Activated CD4-positive, alpha-beta memory T cell treated with anti-CD3 and anti-CD28 coated beads, Interleukin-2, amount 10 ng/mL, durations not matched to agents 7 days and 5 days (primary cell): ENCODE data around the gene SCGN. TPM values are rescaled to one million over a fixed set of nuclear protein-coding genes. Genes with fewer than 3 reads are reported as not detected.
A peak's percentile ranks its signal among the peaks of the same experiment; 100 is the strongest.

Source experiments
- CTCF ChIA-PET: fragments of 350-600 bp; sonication (Branson Sonifier 250); formaldehyde crosslinking; loops from one replicate; lab custom pipeline; 2021; ENCODE audit warnings: antibody characterized with exemption, inconsistent platforms; lab: Charles Lee
- POLR2A ChIA-PET: fragments of 350-600 bp; sonication (Branson Sonifier 250); formaldehyde crosslinking; loops from one replicate; lab custom pipeline; 2021; ENCODE audit warnings: antibody characterized with exemption; lab: Charles Lee
- DNase-seq: peaks from one replicate; pipeline ENCODE4 v3.0.0-alpha.2; 2020
- H3K27ac Mint-ChIP-seq: one replicate; pipeline ENCODE4 v1.8.0; 2021; ENCODE audit warnings: mild to moderate bottlenecking, mixed read lengths
- H3K27me3 Mint-ChIP-seq: one replicate; pipeline ENCODE4 v1.8.0; 2021; ENCODE audit warnings: mixed read lengths
- H3K36me3 Mint-ChIP-seq: one replicate; pipeline ENCODE4 v1.8.0; 2021; ENCODE audit warnings: low read depth, mixed read lengths
- H3K4me1 Mint-ChIP-seq: one replicate; pipeline ENCODE4 v1.8.0; 2021; ENCODE audit warnings: mixed read lengths
- H3K4me3 Mint-ChIP-seq: one replicate; pipeline ENCODE4 v1.8.0; 2021; ENCODE audit warnings: mild to moderate bottlenecking, mixed read lengths
- H3K9me3 Mint-ChIP-seq: one replicate; pipeline ENCODE4 v1.8.0; 2021; ENCODE audit warnings: mixed read lengths
- total RNA-seq, 2 experiments: library from RNA; stranded (reverse); gene quantifications; one replicate each; pipeline ENCODE4 v1.2.3, GENCODE V29; 2021

SCGN gene
- total RNA-seq, 2 experiments from 2014 or later = not detected

- Mint-ChIP-seq H3K9me3 (no peaks in the 10 kb centered on the region), H3K27me3 (peaks cover 41% of the 10 kb centered on the region), H3K36me3 (no peaks in the 10 kb centered on the region), H3K4me1 (no peaks in the 10 kb centered on the region), H3K27ac (no peak overlapping the region), H3K4me3 (no peak overlapping the region)
- no peak for DNase-seq
- POLR2A ChIA-PET = no interaction called here
- CTCF ChIA-PET = no interaction called here
These were observed 9.2 kb upstream of the SCGN start for GRCh38 chr6:25642667-25643328.

DNA sequence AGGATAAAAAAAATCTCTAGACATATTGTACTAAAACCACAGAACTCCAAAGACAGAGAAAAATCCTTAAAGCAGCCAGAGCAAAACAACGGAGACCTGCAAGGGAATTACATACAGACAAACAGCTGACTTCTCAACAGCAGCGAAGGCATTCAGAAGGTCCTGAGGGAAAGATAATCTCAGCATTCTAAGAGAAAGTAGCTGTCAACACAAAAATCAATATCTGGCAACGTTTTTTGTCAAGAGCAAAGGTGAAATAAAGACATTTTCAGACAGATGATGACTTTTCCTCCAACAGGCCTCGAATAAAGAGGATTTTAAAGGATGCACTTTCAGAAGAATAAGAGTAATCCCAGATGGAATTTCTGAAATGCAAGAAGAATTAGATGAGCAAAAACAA, 6.1 kb upstream of the SCGN start:
- Mint-ChIP-seq H3K4me3 (no peak overlapping the region), H3K9me3 (no peaks in the 10 kb centered on the region), H3K4me1 (no peaks in the 10 kb centered on the region), H3K36me3 (no peaks in the 10 kb centered on the region), H3K27ac (no peak overlapping the region), H3K27me3 (peaks cover 53% of the 10 kb centered on the region)
- ChIA-PET POLR2A (no interaction called here), CTCF (no interaction called here)
- no peak for DNase-seq

DNA sequence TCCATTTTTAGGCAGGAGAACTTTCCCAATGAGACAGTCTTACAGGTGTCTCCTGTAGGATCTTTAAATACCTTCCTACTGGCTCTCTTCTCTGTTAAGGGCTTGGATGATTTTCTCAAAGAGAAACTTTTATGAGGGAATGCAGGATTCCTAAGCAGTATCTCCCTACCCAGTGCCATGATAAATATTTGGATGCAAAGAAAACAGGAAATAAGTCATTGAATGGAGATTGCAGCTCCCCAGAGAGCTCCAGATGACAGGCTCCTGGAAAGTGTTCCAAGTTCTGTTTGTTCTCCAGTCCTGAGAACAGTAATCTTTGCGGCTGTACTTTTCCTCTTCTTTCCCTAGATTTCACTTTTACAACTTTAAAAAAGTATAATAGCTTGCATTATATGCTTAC, 2.4 kb upstream of the SCGN start:
- H3K27ac Mint-ChIP-seq = no peak overlapping the region
- no peaks in the 10 kb centered on the region for H3K9me3 Mint-ChIP-seq
- CTCF ChIA-PET = no interaction called here
- POLR2A ChIA-PET = no interaction called here
- DNase-seq = no peak
- peaks cover 59% of the 10 kb centered on the region for H3K27me3 Mint-ChIP-seq
- no peaks in the 10 kb centered on the region for H3K36me3 Mint-ChIP-seq
- no peaks in the 10 kb centered on the region for H3K4me1 Mint-ChIP-seq
- no peak overlapping the region for H3K4me3 Mint-ChIP-seq

GRCh38 chr6:25655723-25656122, 3.7 kb downstream of the SCGN start:
- H3K4me1 Mint-ChIP-seq = peaks cover 4% of the 10 kb centered on the region
- H3K27me3 Mint-ChIP-seq = peaks cover 40% of the 10 kb centered on the region
- no peak overlapping the region for H3K27ac Mint-ChIP-seq
- H3K9me3 Mint-ChIP-seq = no peaks in the 10 kb centered on the region
- DNase-seq = no peak
- CTCF ChIA-PET = no interaction called here
- POLR2A ChIA-PET = no interaction called here
- no peak overlapping the region for H3K4me3 Mint-ChIP-seq
- H3K36me3 Mint-ChIP-seq = no peaks in the 10 kb centered on the region

DNA sequence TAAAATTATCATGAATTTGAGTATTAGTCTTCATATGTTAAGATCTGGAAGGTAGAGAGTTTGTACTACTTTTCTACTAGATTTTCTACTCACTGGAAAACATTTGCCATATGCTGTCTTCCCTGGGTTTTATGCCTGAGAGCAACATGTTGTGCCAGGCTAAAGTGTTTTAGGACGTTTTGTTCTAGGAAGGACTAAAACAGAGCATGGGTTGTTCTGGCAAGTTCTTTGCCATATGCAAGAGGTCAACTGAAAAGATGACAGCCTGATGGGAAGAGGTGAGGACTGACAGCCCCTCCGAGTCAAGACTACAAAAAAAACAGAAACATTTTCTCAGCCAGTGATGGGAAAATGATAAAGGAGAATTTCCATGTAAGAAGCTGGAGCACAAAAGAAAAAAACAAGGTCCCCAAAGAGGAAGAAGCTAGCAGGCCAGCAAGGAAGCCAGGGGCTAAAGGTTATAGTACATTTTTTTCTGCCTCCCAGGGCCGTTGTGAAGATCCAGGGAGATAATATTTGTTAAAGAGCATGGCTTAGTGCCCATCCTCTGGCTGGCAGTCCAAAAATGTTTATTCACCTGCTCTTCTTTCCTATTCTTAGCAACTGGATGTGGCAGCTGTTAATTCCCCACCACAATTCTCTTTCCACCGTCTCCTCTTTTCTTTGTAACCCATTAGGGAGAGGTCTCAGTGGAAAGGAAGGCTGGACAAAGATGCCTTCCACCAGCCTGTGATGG, 7.8 kb downstream of the SCGN start:
- ChIA-PET POLR2A (no interaction called here), CTCF (no interaction called here)
- Mint-ChIP-seq H3K4me1 (peaks cover 8% of the 10 kb centered on the region), H3K4me3 (no peak overlapping the region), H3K27ac (no peak overlapping the region), H3K9me3 (no peaks in the 10 kb centered on the region), H3K27me3 (peaks cover 16% of the 10 kb centered on the region), H3K36me3 (no peaks in the 10 kb centered on the region)
- DNase-seq = no peak

- DNase-seq = peak; percentile 21
- H3K36me3 Mint-ChIP-seq = no peaks in the 10 kb centered on the region
- no peak overlapping the region for H3K27ac Mint-ChIP-seq
- no peaks in the 10 kb centered on the region for H3K9me3 Mint-ChIP-seq
- H3K27me3 Mint-ChIP-seq = peaks cover 15% of the 10 kb centered on the region
- CTCF ChIA-PET = no interaction called here
- POLR2A ChIA-PET = no interaction called here
- no peak overlapping the region for H3K4me3 Mint-ChIP-seq
- peaks cover 8% of the 10 kb centered on the region for H3K4me1 Mint-ChIP-seq
These were observed 8.5 kb downstream of the SCGN start for GRCh38 chr6:25660512-25660911.

DNA sequence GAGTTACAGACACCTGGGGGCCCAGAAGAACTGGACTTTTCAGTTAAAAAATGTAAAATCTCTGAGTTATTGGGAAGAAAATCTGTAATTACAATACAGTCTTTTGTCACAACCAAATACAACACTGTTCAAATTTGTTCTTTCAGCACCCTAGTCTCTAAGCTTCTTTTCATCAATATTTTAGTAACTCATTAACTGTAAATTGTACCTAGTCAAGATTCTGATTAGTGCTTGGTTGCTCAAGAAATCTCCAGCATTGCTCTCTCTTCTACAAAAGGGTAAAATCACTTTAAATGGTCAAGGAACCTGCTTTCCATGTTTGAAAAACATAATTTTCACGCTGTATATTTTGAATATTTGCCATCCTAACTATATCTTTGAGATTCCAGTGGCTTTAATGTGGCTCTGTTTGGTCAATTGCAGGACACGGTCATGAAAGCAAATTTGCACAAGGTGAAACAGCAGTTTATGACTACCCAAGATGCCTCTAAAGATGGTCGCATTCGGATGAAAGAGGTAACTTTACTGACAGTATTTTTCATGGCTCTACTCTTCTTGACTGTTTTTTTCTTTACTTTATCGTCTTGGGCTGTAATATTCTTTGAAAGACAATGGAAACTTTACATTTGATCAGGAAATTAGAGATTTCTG, 9.2 kb downstream of the SCGN start:
- POLR2A ChIA-PET = no interaction called here
- CTCF ChIA-PET = no interaction called here
- H3K27ac Mint-ChIP-seq = no peak overlapping the region
- no peaks in the 10 kb centered on the region for H3K36me3 Mint-ChIP-seq
- no peak for DNase-seq
- H3K4me3 Mint-ChIP-seq = no peak overlapping the region
- peaks cover 8% of the 10 kb centered on the region for H3K4me1 Mint-ChIP-seq
- no peaks in the 10 kb centered on the region for H3K9me3 Mint-ChIP-seq
- H3K27me3 Mint-ChIP-seq = peaks cover 15% of the 10 kb centered on the region

DNA sequence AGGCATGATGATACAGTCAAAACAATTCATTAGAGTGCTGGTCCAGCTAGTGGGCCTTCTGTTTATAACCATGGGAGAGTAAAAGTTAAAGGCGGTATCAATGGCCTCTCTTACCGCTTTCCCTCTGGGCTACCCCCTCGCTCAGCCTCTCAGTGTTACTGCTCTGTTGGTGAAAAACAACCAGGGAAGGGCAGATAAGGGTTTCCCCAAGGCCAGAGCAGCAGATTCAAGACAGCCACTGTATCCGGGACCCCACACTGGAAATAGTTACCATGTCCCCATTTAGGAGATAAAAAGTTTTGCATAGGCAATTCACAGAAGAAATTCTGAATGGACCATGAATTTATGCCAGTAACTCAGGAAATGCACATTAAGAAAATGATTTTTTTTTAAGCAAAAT, 13.4 kb downstream of the SCGN start:
- Mint-ChIP-seq H3K27ac (no peak overlapping the region), H3K4me1 (peaks cover 6% of the 10 kb centered on the region), H3K9me3 (no peaks in the 10 kb centered on the region), H3K27me3 (peaks cover 12% of the 10 kb centered on the region), H3K4me3 (no peak overlapping the region), H3K36me3 (no peaks in the 10 kb centered on the region)
- DNase-seq = no peak
- CTCF ChIA-PET = no interaction called here
- POLR2A ChIA-PET = no interaction called here

- H3K27me3 Mint-ChIP-seq = peaks cover 21% of the 10 kb centered on the region
- no peak for DNase-seq
- H3K4me3 Mint-ChIP-seq = no peak overlapping the region
- POLR2A ChIA-PET = interaction anchor here (0.6 kb wide), 1 partner anchor 158 kb away, joined by 3 read pairs; no protein-coding TSS in a partner anchor
- H3K36me3 Mint-ChIP-seq = no peaks in the 10 kb centered on the region
- CTCF ChIA-PET = interaction anchor here (1.0 kb wide), 1 partner anchor 29 kb away, joined by 3 read pairs; no protein-coding TSS in a partner anchor
- H3K4me1 Mint-ChIP-seq = no peaks in the 10 kb centered on the region
- no peak overlapping the region for H3K27ac Mint-ChIP-seq
- H3K9me3 Mint-ChIP-seq = no peaks in the 10 kb centered on the region
These were observed 17.4 kb downstream of the SCGN start for GRCh38 chr6:25669413-25669812.

DNA sequence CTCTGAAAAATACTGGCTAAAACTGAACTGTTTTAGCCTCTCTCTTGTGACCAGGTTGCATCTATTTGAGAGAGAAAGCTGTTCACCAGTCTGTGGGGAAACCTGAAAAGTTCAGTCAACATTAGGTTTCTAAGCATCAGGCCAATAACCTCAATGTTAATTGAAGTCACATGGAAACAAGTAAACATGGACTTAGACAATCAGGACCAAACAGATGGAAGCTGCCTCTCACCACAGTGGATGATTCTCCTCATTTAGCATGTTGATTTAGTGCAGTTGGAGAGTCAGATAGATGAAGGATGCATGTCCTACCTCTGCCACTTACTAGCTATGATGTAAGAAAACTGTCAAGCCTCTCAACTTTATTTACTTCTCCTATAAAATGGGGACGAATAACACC, 18.2 kb downstream of the SCGN start:
- POLR2A ChIA-PET = no interaction called here
- DNase-seq = no peak
- CTCF ChIA-PET = no interaction called here
- no peaks in the 10 kb centered on the region for H3K36me3 Mint-ChIP-seq
- H3K9me3 Mint-ChIP-seq = no peaks in the 10 kb centered on the region
- no peaks in the 10 kb centered on the region for H3K4me1 Mint-ChIP-seq
- no peak overlapping the region for H3K4me3 Mint-ChIP-seq
- peaks cover 17% of the 10 kb centered on the region for H3K27me3 Mint-ChIP-seq
- no peak overlapping the region for H3K27ac Mint-ChIP-seq

GRCh38 chr6:25670793-25671513, 18.9 kb downstream of the SCGN start:
- Mint-ChIP-seq H3K4me3 (no peak overlapping the region), H3K27me3 (peaks cover 17% of the 10 kb centered on the region), H3K36me3 (no peaks in the 10 kb centered on the region), H3K27ac (no peak overlapping the region), H3K9me3 (no peaks in the 10 kb centered on the region), H3K4me1 (no peaks in the 10 kb centered on the region)
- ChIA-PET CTCF (interaction anchor here (0.7 kb wide), 1 partner anchor 47 kb away, joined by 4 read pairs; no protein-coding TSS in a partner anchor), POLR2A (no interaction called here)
- no peak for DNase-seq

GRCh38 chr6:25671652-25672051, 19.6 kb downstream of the SCGN start:
- Mint-ChIP-seq H3K4me1 (no peaks in the 10 kb centered on the region), H3K27me3 (peaks cover 17% of the 10 kb centered on the region), H3K9me3 (no peaks in the 10 kb centered on the region), H3K4me3 (no peak overlapping the region), H3K27ac (no peak overlapping the region), H3K36me3 (no peaks in the 10 kb centered on the region)
- ChIA-PET CTCF (interaction anchor here (0.7 kb wide), 1 partner anchor 46 kb away, joined by 4 read pairs; no protein-coding TSS in a partner anchor), POLR2A (no interaction called here)
- no peak for DNase-seq

- CTCF ChIA-PET = no interaction called here
- Mint-ChIP-seq H3K4me3 (no peak overlapping the region), H3K27me3 (peaks cover 13% of the 10 kb centered on the region), H3K4me1 (no peaks in the 10 kb centered on the region), H3K9me3 (no peaks in the 10 kb centered on the region), H3K27ac (no peak overlapping the region), H3K36me3 (no peaks in the 10 kb centered on the region)
- no peak for DNase-seq
- POLR2A ChIA-PET = interaction anchor here (0.8 kb wide), 1 partner anchor 91 kb away, joined by 3 read pairs; no protein-coding TSS in a partner anchor
These were observed 23.2 kb downstream of the SCGN start for GRCh38 chr6:25675167-25675566.
